ES-I3 (cell line): ENCODE results near the gene RBBP8NL.
A peak's percentile ranks its signal among the peaks of the same experiment; 100 is the strongest.

Experiments used
- H3K36me3 ChIP-seq: 2 replicates; pipeline ENCODE4 v1.6.1; 2013; ENCODE audit warnings: mild to moderate bottlenecking, low read length, control low read depth, moderate library complexity; ENCODE audit not compliant: insufficient read depth
- H3K4me1 ChIP-seq: 2 replicates; pipeline ENCODE4 v1.6.1; 2013; ENCODE audit warnings: mild to moderate bottlenecking, control low read depth, low read length; ENCODE audit not compliant: insufficient read depth
- H3K9ac ChIP-seq: 2 replicates; pipeline ENCODE4 v1.6.1; 2013; ENCODE audit warnings: low read depth, mild to moderate bottlenecking, low read length, moderate library complexity
- H3K9me3 ChIP-seq: 2 replicates; pipeline ENCODE4 v1.6.1; 2013; ENCODE audit warnings: mild to moderate bottlenecking, low read length, moderate library complexity; ENCODE audit not compliant: control insufficient read depth, insufficient read depth

RBBP8NL gene

GRCh38 chr20:62361799-62362589 lies 65.3 kb downstream of the RBBP8NL start:
- peaks cover 62% of the 10 kb centered on the region for H3K4me1 ChIP-seq
- H3K36me3 ChIP-seq, result no peaks in the 10 kb centered on the region; the same call in 1 of the 2 replicates
- H3K9ac ChIP-seq, result peak overlapping the region; percentile 13; the same call in 1 of the 2 replicates
- H3K9me3 ChIP-seq, result no peaks in the 10 kb centered on the region

- H3K9me3 ChIP-seq, result no peaks in the 10 kb centered on the region
- H3K36me3 ChIP-seq, result no peaks in the 10 kb centered on the region; the same call in 1 of the 2 replicates
- H3K4me1 ChIP-seq, result peaks cover 70% of the 10 kb centered on the region
- H3K9ac ChIP-seq, result peak overlapping the region; percentile 13; the same call in 1 of the 2 replicates
Observed at GRCh38 chr20:62360854-62361798, 66.2 kb downstream of the RBBP8NL start.
